Erythroblast (primary cell): ENCODE results near the gene ABHD4.

Source experiments
- GATA1 ChIP-seq: IDR thresholded peaks from 2 replicates; pipeline ENCODE4 v1.6.1; 2011; ENCODE audit warnings: low read depth, mild to moderate bottlenecking, control low read depth, low read length, moderate library complexity
- POLR2A ChIP-seq: IDR thresholded peaks from 2 replicates; pipeline ENCODE4 v1.6.1; 2011; ENCODE audit warnings: mild to moderate bottlenecking, low read length

GRCh38 chr14:22569737-22570131 lies 28.4 kb upstream of the ABHD4 start:
- TF ChIP-seq POLR2A = no peak
- no peak for TF ChIP-seq GATA1
